CD14-positive monocyte (primary cell): ENCODE data around the gene CACNA1B. TPM values are rescaled to one million over a fixed set of nuclear protein-coding genes. Genes with fewer than 3 reads are reported as not detected.

Experiments used
- DNase-seq, 3 donors: peaks; one replicate each; pipeline ENCODE4 v3.0.0-alpha.2; 2011 to 2022
- H2AFZ ChIP-seq: 2 replicates; pipeline ENCODE4 v1.6.0; 2012; ENCODE audit warnings: mild to moderate bottlenecking, low read depth, low read length, inconsistent platforms; ENCODE audit not compliant: insufficient read depth, poor library complexity, severe bottlenecking
- H3K27ac ChIP-seq, 2 donors: 1 replicate in 1 of 2; 2 replicates in 1 of 2; pipeline ENCODE4 v1.5.1; 2012 to 2013; ENCODE audit warnings: low read length in 2 of 2, control low read depth in 1 of 2, inconsistent platforms in 1 of 2, low read depth in 1 of 2, mild to moderate bottlenecking in 1 of 2
- H3K27me3 ChIP-seq, 2 donors: one replicate each; pipeline versions ENCODE4 v1.6.0 to v1.6.1; 2011 to 2013; ENCODE audit warnings: low read length in 2 of 2; ENCODE audit not compliant: control insufficient read depth in 2 of 2, insufficient read depth in 2 of 2
- H3K36me3 ChIP-seq, 2 donors: replicated peaks in 1 of 2; 1 replicate in 1 of 2; 2 replicates in 1 of 2; pipeline versions ENCODE4 v1.5.1 to v1.6.1; 2012 to 2013; ENCODE audit warnings: low read length in 2 of 2, control low read depth in 1 of 2, inconsistent platforms in 1 of 2, mild to moderate bottlenecking in 1 of 2; ENCODE audit not compliant: insufficient read depth in 2 of 2, control insufficient read depth in 1 of 2
- H3K4me1 ChIP-seq, 2 donors: 1 replicate in 1 of 2; 2 replicates in 1 of 2; pipeline versions ENCODE4 v1.5.1 to v1.6.1; 2012 to 2013; ENCODE audit warnings: low read length in 2 of 2, control low read depth in 1 of 2, inconsistent platforms in 1 of 2, mild to moderate bottlenecking in 1 of 2, moderate library complexity in 1 of 2; ENCODE audit not compliant: insufficient read depth in 2 of 2, control insufficient read depth in 1 of 2
- H3K4me2 ChIP-seq: replicated peaks from 2 replicates; pipeline ENCODE3; 2012; ENCODE audit warnings: low read length, moderate library complexity, mild to moderate bottlenecking; ENCODE audit not compliant: poor library complexity, severe bottlenecking; ENCODE audit errors: extremely low read depth
- H3K4me3 ChIP-seq, 3 experiments: fragments of 200-600 bp in 1 of 3; sonication (generic) in 1 of 3; replicated peaks in 1 of 3; 1 replicate in 2 of 3; 2 replicates in 1 of 3; pipeline ENCODE4 v1.5.1; 2011 to 2013; ENCODE audit warnings: low read length in 3 of 3, mild to moderate bottlenecking in 3 of 3, control low read depth in 2 of 3, low read depth in 2 of 3, inconsistent platforms in 1 of 3, moderate library complexity in 1 of 3
- H3K79me2 ChIP-seq: 2 replicates; pipeline ENCODE4 v1.6.0; 2012; ENCODE audit warnings: mild to moderate bottlenecking, control low read depth, inconsistent platforms, low read length, moderate library complexity; ENCODE audit not compliant: insufficient read depth
- H3K9ac ChIP-seq: 2 replicates; pipeline ENCODE4 v1.6.0; 2017; ENCODE audit warnings: low read length, mild to moderate bottlenecking; ENCODE audit not compliant: insufficient read depth, poor library complexity, severe bottlenecking
- H3K9me3 ChIP-seq, 2 donors: replicated peaks in 1 of 2; 1 replicate in 1 of 2; 2 replicates in 1 of 2; pipeline versions ENCODE4 v1.5.1 to v1.6.1; 2012 to 2013; ENCODE audit warnings: low read length in 2 of 2, control low read depth in 1 of 2; ENCODE audit not compliant: control insufficient read depth in 1 of 2, insufficient read depth in 1 of 2
- H4K20me1 ChIP-seq: 2 replicates; pipeline ENCODE4 v1.6.0; 2012; ENCODE audit warnings: mild to moderate bottlenecking, low read length, control low read depth, moderate library complexity; ENCODE audit not compliant: insufficient read depth
- H3K27ac Mint-ChIP-seq, 7 donors: one replicate each; pipeline ENCODE4 v1.8.0; 2020; ENCODE audit warnings: mild to moderate bottlenecking in 7 of 7, mixed read lengths in 7 of 7, moderate library complexity in 6 of 7, inconsistent platforms in 2 of 7
- H3K27me3 Mint-ChIP-seq, 3 donors: one replicate each; pipeline ENCODE4 v1.8.0; 2021 to 2022; ENCODE audit warnings: low read depth in 3 of 3, mild to moderate bottlenecking in 3 of 3, mixed read lengths in 3 of 3, moderate library complexity in 3 of 3, inconsistent platforms in 1 of 3
- H3K36me3 Mint-ChIP-seq, 2 donors: one replicate each; pipeline ENCODE4 v1.8.0; 2020; ENCODE audit warnings: mixed read lengths in 2 of 2, inconsistent platforms in 1 of 2, mild to moderate bottlenecking in 1 of 2
- H3K4me1 Mint-ChIP-seq: one replicate; pipeline ENCODE4 v1.8.0; 2020; ENCODE audit warnings: mild to moderate bottlenecking, mixed read lengths
- H3K4me3 Mint-ChIP-seq, 2 donors: one replicate each; pipeline ENCODE4 v1.8.0; 2020; ENCODE audit warnings: mild to moderate bottlenecking in 2 of 2, mixed read lengths in 2 of 2, moderate library complexity in 1 of 2
- H3K9me3 Mint-ChIP-seq, 7 donors: one replicate each; pipeline ENCODE4 v1.8.0; 2020 to 2022; ENCODE audit warnings: mixed read lengths in 7 of 7, mild to moderate bottlenecking in 6 of 7, moderate library complexity in 6 of 7, inconsistent platforms in 2 of 7
- CTCF ChIP-seq: fragments of 200-600 bp; IDR thresholded peaks from one replicate; pipeline ENCODE4 v1.8.0; 2022; ENCODE audit warnings: antibody characterized with exemption, mild to moderate bottlenecking
- WGBS: methylation state at CpG from one replicate; pipeline ENCODE4 v1.1.5; 2013; ENCODE audit warnings: missing lambda C conversion rate; ENCODE audit not compliant: insufficient coverage; 5-methylcytosine and 5-hydroxymethylcytosine counted together
- intact Hi-C, 2 donors: fragments of 100-400 bp; cut with micrococcal nuclease; formaldehyde crosslinking; loops; one replicate each; pipeline versions ENCODE4 v1.15.0 to v1.15.1; 2023
- polyA plus RNA-seq, 3 donors: library from polyadenylated mRNA; depleted of rRNA in 1 of 3; unstranded in 2 of 3; stranded (reverse) in 1 of 3; fragments of 300-500 nt in 2 of 3; fragments of >200 nt in 1 of 3; fragmentation: Illumina TruSeq in 2 of 3; gene quantifications; 1 replicate in 2 of 3; 2 replicates in 1 of 3; pipeline ENCODE4 v1.2.3, GENCODE V29; 2012 to 2021

Gene CACNA1B
- polyA plus RNA-seq, 3 donors: not detected

- Mint-ChIP-seq H3K27me3 (peaks cover 26 to 42% (median 27%) of the 10 kb centered on the region in 3 donors), H3K36me3 (no peaks in the 10 kb centered on the region), H3K4me1 (no peaks in the 10 kb centered on the region), H3K27ac (no peak overlapping the region), H3K4me3 (peak overlapping the region in 1 of 2 donors; percentile 48), H3K9me3 (peaks cover 0 to 21% (median 3%) of the 10 kb centered on the region in 7 donors)
- Histone ChIP-seq H3K27ac (no peak overlapping the region), H2AFZ (no peak overlapping the region), H3K9ac (no peak overlapping the region), H3K36me3 (no peaks in the 10 kb centered on the region), H3K4me3 (no peak overlapping the region), H3K79me2 (no peaks in the 10 kb centered on the region), H4K20me1 (no peaks in the 10 kb centered on the region), H3K9me3 (peaks cover 0 to 7% of the 10 kb centered on the region in 2 donors), H3K27me3 (peaks cover 0 to 32% of the 10 kb centered on the region in 2 donors), H3K4me2 (no peak overlapping the region), H3K4me1 (no peaks in the 10 kb centered on the region)
- intact Hi-C loops: no loop called here
- WGBS: 89% methylated on average over 3 of the region's 8 CpGs
- DNase-seq: no peak
- no peak for TF ChIP-seq CTCF
These were observed 2.1 kb downstream of the CACNA1B start for GRCh38 chr9:137879566-137880150.

GRCh38 chr9:137880160-137880975 is 2.8 kb downstream of the CACNA1B start:
- H3K27ac Mint-ChIP-seq: no peak overlapping the region
- Histone ChIP-seq H3K4me3 (no peak overlapping the region), H3K4me2 (no peak overlapping the region), H3K9me3 (peaks cover 0 to 7% of the 10 kb centered on the region in 2 donors), H3K4me1 (no peaks in the 10 kb centered on the region), H3K9ac (no peak overlapping the region), H2AFZ (no peak overlapping the region), H3K27me3 (peaks cover 0 to 31% of the 10 kb centered on the region in 2 donors), H3K36me3 (no peaks in the 10 kb centered on the region), H3K79me2 (no peaks in the 10 kb centered on the region), H4K20me1 (no peaks in the 10 kb centered on the region), H3K27ac (no peak overlapping the region)
- 87% methylated on average over 15 of the region's 16 CpGs for WGBS
- no peaks in the 10 kb centered on the region for H3K36me3 Mint-ChIP-seq
- peaks cover 25 to 36% (median 25%) of the 10 kb centered on the region in 3 donors for H3K27me3 Mint-ChIP-seq
- H3K4me1 Mint-ChIP-seq: no peaks in the 10 kb centered on the region
- intact Hi-C loops: no loop called here
- H3K9me3 Mint-ChIP-seq: peaks cover 0 to 19% (median 3%) of the 10 kb centered on the region in 7 donors
- no peak overlapping the region for H3K4me3 Mint-ChIP-seq
- TF ChIP-seq CTCF: no peak
- no peak for DNase-seq
